Testis (tissue), 3 donors: ENCODE data around the gene NINL. TPM values are rescaled to one million over a fixed set of nuclear protein-coding genes. Genes with fewer than 3 reads are reported as not detected.

ENCODE experiments used
- DNase-seq: peaks from one replicate; pipeline ENCODE4 v3.0.0-alpha.2; 2019
- H3K27ac ChIP-seq, 2 donors: fragments of 200-600 bp; sonication (generic); one replicate each; pipeline ENCODE4 v1.5.1; 2019
- H3K27me3 ChIP-seq: fragments of 200-600 bp; sonication (generic); one replicate; pipeline ENCODE4 v1.5.1; 2019
- H3K36me3 ChIP-seq: fragments of 200-600 bp; sonication (generic); one replicate; pipeline ENCODE4 v1.5.1; 2017; ENCODE audit warnings: low read depth; ENCODE audit errors: missing control alignments
- H3K4me1 ChIP-seq: fragments of 200-600 bp; sonication (generic); one replicate; pipeline ENCODE4 v1.5.1; 2019
- H3K4me3 ChIP-seq, 2 donors: fragments of 200-600 bp; sonication (generic); one replicate each; pipeline ENCODE4 v1.5.1; 2017 to 2019
- H3K9me3 ChIP-seq: fragments of 200-600 bp; sonication (generic); one replicate; pipeline ENCODE4 v1.5.1; 2017
- POLR2A ChIP-seq: fragments of 450-650 bp; IDR thresholded peaks from one replicate; pipeline ENCODE4 v1.6.1; 2017; ENCODE audit warnings: antibody characterized with exemption, mild to moderate bottlenecking, moderate library complexity
- WGBS, 2 donors: methylation state at CpG; one replicate each; pipeline ENCODE4 v1.1.5; 2018; 5-methylcytosine and 5-hydroxymethylcytosine counted together
- intact Hi-C: fragments of 100-400 bp; cut with DNase I; formaldehyde crosslinking; loops from one replicate; pipeline ENCODE4 v1.15.1; 2023; ENCODE audit warnings: low total_unique reads
- polyA plus RNA-seq: library from polyadenylated mRNA; stranded (reverse); fragments of 350-450 nt; fragmentation: Illumina TruSeq; extraction: RNeasy Lipid Tissue Mini Kit (QIAGEN cat#74804); gene quantifications from one replicate; pipeline ENCODE4 v1.2.3, GENCODE V29; 2014; ENCODE audit warnings: low read depth, low replicate concordance; ENCODE audit not compliant: insufficient read depth
- total RNA-seq, 2 donors: library from RNA; depleted of rRNA; stranded (reverse); fragments of >200 nt; gene quantifications; one replicate each; pipeline ENCODE4 v1.2.3, GENCODE V29; 2016
- TF ChIP-seq, protein P1 (sequence below), 3 experiments: fragments of 450-650 bp in 2 of 3; fragments of 200-600 bp in 1 of 3; sonication (generic) in 1 of 3; IDR thresholded peaks; one replicate each; pipeline ENCODE4 v1.5.1; 2016 to 2019; ENCODE audit warnings: antibody characterized with exemption in 3 of 3, mild to moderate bottlenecking in 2 of 3, moderate library complexity in 1 of 3

Gene NINL
- total and polyA plus RNA-seq, 3 donors from 2014 or later, result 17.9 to 33.4 (median 32.8) TPM

DNA sequence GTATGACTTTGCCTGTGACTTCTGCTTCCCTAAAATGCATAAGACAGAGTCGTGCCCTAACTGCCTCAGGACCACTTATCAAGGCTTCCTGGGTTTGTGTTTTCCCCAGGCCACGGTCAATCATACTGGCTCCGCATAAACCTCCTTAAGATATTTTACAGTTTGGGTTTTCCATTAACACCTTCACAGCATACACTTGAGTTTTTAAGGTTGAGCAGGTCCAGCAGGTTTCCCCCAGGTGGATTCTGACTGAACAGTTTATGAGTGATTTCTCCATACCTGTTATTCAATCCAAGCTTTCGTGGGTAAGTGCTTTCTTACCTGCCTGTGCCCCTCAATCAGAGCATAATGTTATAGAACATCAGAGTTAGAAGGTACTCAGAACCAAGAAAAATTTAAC lies 39.3 kb downstream of the NINL start:
- H3K4me1 ChIP-seq, result peaks cover 30% of the 10 kb centered on the region
- no peak overlapping the region for H3K4me3 ChIP-seq
- H3K36me3 ChIP-seq, result no peaks in the 10 kb centered on the region
- WGBS, 2 donors, result 88% methylated on average over 4 of the region's 4 CpGs
- DNase-seq, result no peak
- intact Hi-C loops, result no loop called here
- no peak for TF ChIP-seq POLR2A
- TF ChIP-seq, protein P1, sequence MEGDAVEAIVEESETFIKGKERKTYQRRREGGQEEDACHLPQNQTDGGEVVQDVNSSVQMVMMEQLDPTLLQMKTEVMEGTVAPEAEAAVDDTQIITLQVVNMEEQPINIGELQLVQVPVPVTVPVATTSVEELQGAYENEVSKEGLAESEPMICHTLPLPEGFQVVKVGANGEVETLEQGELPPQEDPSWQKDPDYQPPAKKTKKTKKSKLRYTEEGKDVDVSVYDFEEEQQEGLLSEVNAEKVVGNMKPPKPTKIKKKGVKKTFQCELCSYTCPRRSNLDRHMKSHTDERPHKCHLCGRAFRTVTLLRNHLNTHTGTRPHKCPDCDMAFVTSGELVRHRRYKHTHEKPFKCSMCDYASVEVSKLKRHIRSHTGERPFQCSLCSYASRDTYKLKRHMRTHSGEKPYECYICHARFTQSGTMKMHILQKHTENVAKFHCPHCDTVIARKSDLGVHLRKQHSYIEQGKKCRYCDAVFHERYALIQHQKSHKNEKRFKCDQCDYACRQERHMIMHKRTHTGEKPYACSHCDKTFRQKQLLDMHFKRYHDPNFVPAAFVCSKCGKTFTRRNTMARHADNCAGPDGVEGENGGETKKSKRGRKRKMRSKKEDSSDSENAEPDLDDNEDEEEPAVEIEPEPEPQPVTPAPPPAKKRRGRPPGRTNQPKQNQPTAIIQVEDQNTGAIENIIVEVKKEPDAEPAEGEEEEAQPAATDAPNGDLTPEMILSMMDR (IDR thresholded peaks at IDR 0.05), result no peak
- no peaks in the 10 kb centered on the region for H3K27me3 ChIP-seq
- H3K9me3 ChIP-seq, result no peaks in the 10 kb centered on the region
- H3K27ac ChIP-seq, result no peak overlapping the region

DNA sequence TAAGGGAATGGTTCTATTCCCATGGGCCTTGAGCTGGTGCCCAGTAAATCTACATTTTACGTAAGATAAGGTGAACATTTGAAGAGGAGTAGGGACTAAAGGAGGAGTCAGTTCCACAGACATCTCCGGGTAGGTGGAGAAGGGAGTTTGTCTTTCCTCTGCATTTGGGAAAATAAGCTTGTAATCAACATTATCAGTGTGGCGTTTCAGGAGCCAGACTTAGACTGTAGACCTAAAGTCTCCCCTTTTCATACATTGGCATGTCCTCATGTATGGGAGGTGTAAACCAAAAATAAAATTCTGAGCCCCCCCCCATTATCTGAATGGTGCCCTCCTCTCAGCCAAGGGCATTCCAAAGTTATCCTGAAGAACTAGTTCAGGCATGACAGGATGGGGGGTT lies 40.2 kb downstream of the NINL start:
- no peaks in the 10 kb centered on the region for H3K27me3 ChIP-seq
- no peak for TF ChIP-seq POLR2A
- TF ChIP-seq, protein P1 (IDR thresholded peaks at IDR 0.05), result no peak
- H3K27ac ChIP-seq, result no peak overlapping the region
- 56 to 78% methylated on average over 3 of the region's 3 CpGs for WGBS, 2 donors
- no peak overlapping the region for H3K4me3 ChIP-seq
- intact Hi-C loops, result no loop called here
- no peak for DNase-seq
- H3K36me3 ChIP-seq, result no peaks in the 10 kb centered on the region
- H3K4me1 ChIP-seq, result peaks cover 23% of the 10 kb centered on the region
- H3K9me3 ChIP-seq, result no peaks in the 10 kb centered on the region

DNA sequence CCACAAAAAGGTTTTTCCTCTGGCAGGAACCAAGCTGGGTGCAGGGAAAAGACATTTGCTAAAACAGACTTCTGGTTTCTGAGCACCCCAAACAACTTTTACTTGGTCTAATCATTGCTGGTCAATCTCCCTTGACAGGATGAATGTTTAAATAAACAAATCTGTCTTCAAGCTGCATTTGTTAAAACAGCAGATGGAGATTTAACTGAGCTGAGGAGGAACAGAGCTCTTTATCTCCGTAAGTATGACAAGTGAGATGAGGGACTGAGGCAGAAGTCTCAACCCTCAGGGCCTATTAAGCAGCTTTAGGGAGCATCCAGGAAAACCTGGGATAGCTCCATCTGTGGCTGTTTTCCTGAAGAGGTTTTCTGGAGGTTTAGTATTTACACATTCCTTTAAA lies 40.6 kb downstream of the NINL start:
- H3K27me3 ChIP-seq, result no peaks in the 10 kb centered on the region
- no peaks in the 10 kb centered on the region for H3K9me3 ChIP-seq
- peak overlapping the region in 1 of 2 donors; percentile 21 for H3K27ac ChIP-seq
- H3K36me3 ChIP-seq, result no peaks in the 10 kb centered on the region
- WGBS, 2 donors, result 17 to 35% methylated on average over 1 of the region's 1 CpG
- no peak for TF ChIP-seq POLR2A
- TF ChIP-seq, protein P1 (IDR thresholded peaks at IDR 0.05), result no peak
- H3K4me1 ChIP-seq, result peaks cover 21% of the 10 kb centered on the region
- no peak overlapping the region for H3K4me3 ChIP-seq
- intact Hi-C loops, result no loop called here
- no peak for DNase-seq

DNA sequence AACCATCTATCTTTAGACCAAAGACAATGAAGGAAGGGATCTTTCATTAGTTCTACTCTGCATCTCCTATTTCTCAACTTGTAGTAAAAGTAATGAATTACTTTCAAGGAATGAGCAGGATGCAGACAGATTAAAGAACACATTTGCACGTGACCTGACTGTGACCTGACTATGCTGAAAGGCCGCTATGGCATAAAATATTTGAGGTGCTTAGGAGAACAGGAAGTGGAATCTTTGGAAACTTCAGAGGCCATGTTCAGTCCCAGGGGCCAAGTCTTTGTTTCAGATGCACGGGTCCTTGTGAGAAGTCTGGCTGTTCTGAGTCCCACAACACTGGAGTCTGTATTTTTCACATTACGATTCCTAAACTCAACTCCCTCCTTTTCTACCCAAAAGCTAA lies 41.0 kb downstream of the NINL start:
- H3K4me3 ChIP-seq, result no peak overlapping the region
- no peaks in the 10 kb centered on the region for H3K36me3 ChIP-seq
- no peaks in the 10 kb centered on the region for H3K9me3 ChIP-seq
- H3K27me3 ChIP-seq, result no peaks in the 10 kb centered on the region
- intact Hi-C loops, result no loop called here
- DNase-seq, result no peak
- H3K27ac ChIP-seq, result peak overlapping the region in 1 of 2 donors; percentile 21
- WGBS, 2 donors, result 55 to 69% methylated on average over 4 of the region's 4 CpGs
- no peak for TF ChIP-seq POLR2A
- TF ChIP-seq, protein P1 (IDR thresholded peaks at IDR 0.05), result no peak
- H3K4me1 ChIP-seq, result peaks cover 21% of the 10 kb centered on the region

DNA sequence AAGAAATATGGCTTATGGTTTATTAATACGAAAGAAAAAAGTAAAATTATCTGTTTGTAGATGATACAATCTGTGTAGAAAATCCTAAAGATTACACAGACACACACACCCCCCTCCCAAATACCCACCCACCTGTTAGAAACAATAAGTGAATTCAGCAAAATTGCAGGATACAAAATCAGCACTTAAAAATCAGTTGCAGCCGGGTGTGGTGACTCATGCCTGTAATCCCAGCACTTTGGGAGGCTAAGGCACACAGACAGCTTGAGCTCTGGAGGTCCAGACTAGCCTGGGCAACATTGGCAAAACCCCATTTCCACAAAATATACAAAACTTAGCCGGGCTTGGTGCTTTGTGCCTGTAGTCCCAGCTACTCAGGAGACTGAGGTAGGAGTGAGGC lies 42.3 kb downstream of the NINL start:
- TF ChIP-seq, protein P1 (IDR thresholded peaks at IDR 0.05), result no peak
- no peak for TF ChIP-seq POLR2A
- Histone ChIP-seq H3K4me1 (peaks cover 28% of the 10 kb centered on the region), H3K36me3 (no peaks in the 10 kb centered on the region), H3K27ac (peak overlapping the region; percentile 53 to 55), H3K9me3 (no peaks in the 10 kb centered on the region), H3K4me3 (no peak overlapping the region), H3K27me3 (no peaks in the 10 kb centered on the region)
- WGBS, 2 donors, result 69 to 71% methylated on average over 3 of the region's 3 CpGs
- DNase-seq, result no peak
- intact Hi-C loops, result no loop called here
